Neural cell (in vitro differentiated cells): ENCODE results near the gene ERC2. TPM values are rescaled to one million over a fixed set of nuclear protein-coding genes. Genes with fewer than 3 reads are reported as not detected.

Experiments used
- H2AFZ ChIP-seq: fragments of 200-600, 300-800 bp; sonication (generic), shearing (Covaris generic); 2 replicates; pipeline ENCODE4 v1.6.0; 2014; ENCODE audit warnings: low read depth, mild to moderate bottlenecking, antibody characterized with exemption, low read length, moderate library complexity
- H3F3A ChIP-seq: fragments of 200-600 bp; shearing (Covaris generic); 2 replicates; pipeline ENCODE4 v1.6.1; 2016; ENCODE audit warnings: mild to moderate bottlenecking, moderate library complexity, mixed read lengths, antibody characterized with exemption, low read length; ENCODE audit not compliant: insufficient read depth, poor library complexity, severe bottlenecking
- H3K27ac ChIP-seq: fragments of 200-600, 300-800 bp; sonication (generic), shearing (Covaris generic); 2 replicates; pipeline ENCODE4 v1.5.1; 2014; ENCODE audit warnings: mild to moderate bottlenecking, low read length, moderate library complexity
- H3K27me3 ChIP-seq: fragments of 300-800, 200-600 bp; sonication (generic), shearing (Covaris generic); 2 replicates; pipeline ENCODE4 v1.6.0; 2014; ENCODE audit warnings: mild to moderate bottlenecking, low read depth, low read length, moderate library complexity; ENCODE audit not compliant: insufficient read depth
- H3K36me3 ChIP-seq: fragments of 300-800, 200-600 bp; sonication (generic), shearing (Covaris generic); 2 replicates; pipeline ENCODE4 v1.5.1; 2014; ENCODE audit warnings: mild to moderate bottlenecking, antibody characterized with exemption, low read length, moderate library complexity; ENCODE audit not compliant: insufficient read depth
- H3K4me2 ChIP-seq: fragments of 300-800, 200-600 bp; sonication (generic), shearing (Covaris generic); 2 replicates; pipeline ENCODE4 v1.6.0; 2014; ENCODE audit warnings: mild to moderate bottlenecking, low read length
- H3K4me3 ChIP-seq: fragments of 300-800, 200-600 bp; sonication (generic), shearing (Covaris generic); 2 replicates; pipeline ENCODE4 v1.5.1; 2014; ENCODE audit warnings: mild to moderate bottlenecking, low read length, moderate library complexity
- H3K79me2 ChIP-seq: fragments of 200-600 bp; shearing (Covaris generic); replicated peaks from 2 replicates; pipeline ENCODE4 v1.6.0; 2014; ENCODE audit warnings: mild to moderate bottlenecking, low read length, moderate library complexity; ENCODE audit not compliant: insufficient read depth
- H3K9ac ChIP-seq: fragments of 300-800, 200-600 bp; sonication (generic), shearing (Covaris generic); 2 replicates; pipeline ENCODE4 v1.6.1; 2016; ENCODE audit warnings: mild to moderate bottlenecking, low read length, mixed read lengths
- H3K9me2 ChIP-seq: fragments of 200-600 bp; shearing (Covaris generic); 2 replicates; pipeline ENCODE4 v1.6.1; 2016; ENCODE audit warnings: mild to moderate bottlenecking, low read length, mixed read lengths; ENCODE audit not compliant: insufficient read depth
- H3K9me3 ChIP-seq: fragments of 200-600, 300-800 bp; sonication (generic), shearing (Covaris generic); 2 replicates; pipeline ENCODE4 v1.6.1; 2016; ENCODE audit warnings: mild to moderate bottlenecking, mixed run types, low read length, moderate library complexity, mixed read lengths
- H4K20me1 ChIP-seq: fragments of 200-600 bp; shearing (Covaris generic); 2 replicates; pipeline ENCODE4 v1.6.1; 2016; ENCODE audit warnings: mild to moderate bottlenecking, mixed run types; ENCODE audit not compliant: insufficient read depth
- EP300 ChIP-seq: fragments of 450-650 bp; conservative IDR thresholded peaks from 2 replicates; pipeline ENCODE4 v1.6.1; 2014; ENCODE audit warnings: antibody characterized with exemption, mild to moderate bottlenecking, moderate library complexity; ENCODE audit not compliant: poor library complexity, severe bottlenecking
- EZH2 ChIP-seq: fragments of 200-600, 300-800 bp; shearing (Covaris generic), sonication (generic); IDR thresholded peaks from 2 replicates; pipeline ENCODE4 v1.6.1; 2014; ENCODE audit warnings: antibody characterized with exemption, low read length, borderline replicate concordance, mild to moderate bottlenecking; ENCODE audit not compliant: insufficient read depth, poor library complexity, severe bottlenecking
- MXI1 ChIP-seq: fragments of 450-650 bp; conservative IDR thresholded peaks from 2 replicates; pipeline ENCODE4 v1.6.1; 2014; ENCODE audit warnings: antibody characterized with exemption, mild to moderate bottlenecking; ENCODE audit not compliant: poor library complexity, severe bottlenecking
- POLR2AphosphoS5 ChIP-seq: IDR thresholded peaks from 2 replicates; pipeline ENCODE4 v1.6.1; 2012
- RAD21 ChIP-seq: fragments of 450-650 bp; conservative IDR thresholded peaks from 2 replicates; pipeline ENCODE4 v1.6.1; 2014; ENCODE audit warnings: antibody characterized with exemption, mild to moderate bottlenecking, moderate library complexity
- REST ChIP-seq: IDR thresholded peaks from 2 replicates; pipeline ENCODE4 v1.6.1; 2012; ENCODE audit warnings: borderline replicate concordance
- SMC3 ChIP-seq: fragments of 450-650 bp; conservative IDR thresholded peaks from 2 replicates; pipeline ENCODE4 v1.6.1; 2014; ENCODE audit warnings: antibody characterized with exemption, mild to moderate bottlenecking, moderate library complexity; ENCODE audit not compliant: poor library complexity
- TAF1 ChIP-seq: IDR thresholded peaks from 2 replicates; pipeline ENCODE4 v1.6.1; 2012; ENCODE audit warnings: low read depth
- polyA plus RNA-seq: library from polyadenylated mRNA; depleted of rRNA; stranded (reverse); fragments of >200 nt; gene quantifications from 2 replicates; pipeline ENCODE4 v1.2.3, GENCODE V29; 2014
- TF ChIP-seq, protein P1 (sequence below): fragments of 450-650 bp; IDR thresholded peaks from 2 replicates; pipeline ENCODE4 v1.5.1; 2014; ENCODE audit warnings: antibody characterized with exemption, mild to moderate bottlenecking, moderate library complexity; ENCODE audit not compliant: poor library complexity, severe bottlenecking

The ERC2 gene
- polyA plus RNA-seq, 1 donor from 2014 or later: 60.4 TPM

DNA sequence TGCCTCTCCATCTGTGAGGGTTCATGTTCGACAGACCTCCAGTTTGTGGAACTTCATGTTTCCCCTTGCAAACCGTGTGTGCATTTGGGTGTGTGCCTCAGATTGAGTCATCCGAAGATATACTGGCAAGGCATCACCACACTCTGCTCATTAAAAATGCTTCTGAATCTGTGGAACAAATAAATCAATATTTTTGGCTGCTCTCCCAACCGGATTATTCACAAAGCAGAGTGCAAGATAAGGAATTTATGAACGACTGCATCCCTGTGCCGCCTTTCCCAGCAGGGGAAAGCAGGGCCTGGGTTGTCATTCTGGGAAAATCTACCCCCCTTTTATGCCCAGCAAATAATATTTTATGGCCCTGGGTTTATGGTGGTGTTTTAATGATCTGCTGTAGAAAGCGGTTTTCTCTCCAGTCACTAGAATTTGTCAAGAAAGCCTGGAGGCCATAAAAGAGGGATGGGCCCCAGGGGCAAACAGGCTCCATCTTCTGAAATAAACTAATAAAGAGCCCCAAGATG, 976.9 kb downstream of the ERC2 start:
- Histone ChIP-seq H3F3A (no peaks in the 10 kb centered on the region), H3K36me3 (no peaks in the 10 kb centered on the region), H3K79me2 (no peaks in the 10 kb centered on the region), H3K9ac (no peak overlapping the region), H3K9me3 (no peaks in the 10 kb centered on the region), H3K4me2 (no peak overlapping the region), H2AFZ (no peak overlapping the region), H3K4me3 (no peak overlapping the region), H4K20me1 (no peaks in the 10 kb centered on the region), H3K27ac (no peak overlapping the region), H3K27me3 (peaks cover 53% of the 10 kb centered on the region), H3K9me2 (no peaks in the 10 kb centered on the region)
- no peak for TF ChIP-seq EZH2
- no peak for TF ChIP-seq REST
- TF ChIP-seq RAD21: no peak
- no peak for TF ChIP-seq MXI1
- TF ChIP-seq, protein P1, sequence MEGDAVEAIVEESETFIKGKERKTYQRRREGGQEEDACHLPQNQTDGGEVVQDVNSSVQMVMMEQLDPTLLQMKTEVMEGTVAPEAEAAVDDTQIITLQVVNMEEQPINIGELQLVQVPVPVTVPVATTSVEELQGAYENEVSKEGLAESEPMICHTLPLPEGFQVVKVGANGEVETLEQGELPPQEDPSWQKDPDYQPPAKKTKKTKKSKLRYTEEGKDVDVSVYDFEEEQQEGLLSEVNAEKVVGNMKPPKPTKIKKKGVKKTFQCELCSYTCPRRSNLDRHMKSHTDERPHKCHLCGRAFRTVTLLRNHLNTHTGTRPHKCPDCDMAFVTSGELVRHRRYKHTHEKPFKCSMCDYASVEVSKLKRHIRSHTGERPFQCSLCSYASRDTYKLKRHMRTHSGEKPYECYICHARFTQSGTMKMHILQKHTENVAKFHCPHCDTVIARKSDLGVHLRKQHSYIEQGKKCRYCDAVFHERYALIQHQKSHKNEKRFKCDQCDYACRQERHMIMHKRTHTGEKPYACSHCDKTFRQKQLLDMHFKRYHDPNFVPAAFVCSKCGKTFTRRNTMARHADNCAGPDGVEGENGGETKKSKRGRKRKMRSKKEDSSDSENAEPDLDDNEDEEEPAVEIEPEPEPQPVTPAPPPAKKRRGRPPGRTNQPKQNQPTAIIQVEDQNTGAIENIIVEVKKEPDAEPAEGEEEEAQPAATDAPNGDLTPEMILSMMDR: no peak
- no peak for TF ChIP-seq EP300
- TF ChIP-seq POLR2AphosphoS5: no peak

GRCh38 chr3:55490276-55490913, 977.9 kb downstream of the ERC2 start:
- H4K20me1 ChIP-seq: no peaks in the 10 kb centered on the region
- H3K9me3 ChIP-seq: no peaks in the 10 kb centered on the region
- no peaks in the 10 kb centered on the region for H3K36me3 ChIP-seq
- H3K79me2 ChIP-seq: no peaks in the 10 kb centered on the region
- no peak overlapping the region for H3K4me3 ChIP-seq
- peaks cover 4% of the 10 kb centered on the region for H3F3A ChIP-seq
- no peak overlapping the region for H3K27ac ChIP-seq
- TF ChIP-seq POLR2AphosphoS5: no peak
- TF ChIP-seq MXI1: no peak
- TF ChIP-seq, protein P1: no peak
- TF ChIP-seq EP300: no peak
- no peak for TF ChIP-seq TAF1
- TF ChIP-seq REST: no peak
- TF ChIP-seq EZH2: no peak
- no peak for TF ChIP-seq SMC3
- TF ChIP-seq RAD21: no peak
- H2AFZ ChIP-seq: no peak overlapping the region
- H3K9me2 ChIP-seq: no peaks in the 10 kb centered on the region
- no peak overlapping the region for H3K9ac ChIP-seq
- H3K4me2 ChIP-seq: no peak overlapping the region
- H3K27me3 ChIP-seq: peaks cover 62% of the 10 kb centered on the region
